BLaER1 (cell line): ENCODE data around the gene GRK5.

Experiments
- H3K27ac ChIP-seq: shearing (Covaris generic); formaldehyde crosslinking; 2 replicates; pipeline ENCODE4 v1.8.1; 2022
- H3K27me3 ChIP-seq: shearing (Covaris generic); formaldehyde crosslinking; 2 replicates; pipeline ENCODE4 v1.8.1; 2022
- H3K36me3 ChIP-seq: shearing (Covaris generic); formaldehyde crosslinking; 2 replicates; pipeline ENCODE4 v1.8.1; 2022
- H3K4me1 ChIP-seq: shearing (Covaris generic); formaldehyde crosslinking; 2 replicates; pipeline ENCODE4 v1.8.1; 2022
- H3K4me2 ChIP-seq: shearing (Covaris generic); formaldehyde crosslinking; 2 replicates; pipeline ENCODE4 v1.8.1; 2022
- H3K4me3 ChIP-seq: shearing (Covaris generic); formaldehyde crosslinking; 2 replicates; pipeline ENCODE4 v1.8.1; 2022
- H3K9ac ChIP-seq: shearing (Covaris generic); formaldehyde crosslinking; 2 replicates; pipeline ENCODE4 v1.8.1; 2022
- H3K9me3 ChIP-seq: shearing (Covaris generic); formaldehyde crosslinking; 2 replicates; pipeline ENCODE4 v1.8.1; 2022
- H4K20me1 ChIP-seq: shearing (Covaris generic); formaldehyde crosslinking; 2 replicates; pipeline ENCODE4 v1.8.1; 2022
- Cebpa-rat ChIP-seq: shearing (Covaris generic); IDR thresholded peaks from 2 replicates; pipeline ENCODE4 v1.8.1; 2022

GRK5 gene

DNA sequence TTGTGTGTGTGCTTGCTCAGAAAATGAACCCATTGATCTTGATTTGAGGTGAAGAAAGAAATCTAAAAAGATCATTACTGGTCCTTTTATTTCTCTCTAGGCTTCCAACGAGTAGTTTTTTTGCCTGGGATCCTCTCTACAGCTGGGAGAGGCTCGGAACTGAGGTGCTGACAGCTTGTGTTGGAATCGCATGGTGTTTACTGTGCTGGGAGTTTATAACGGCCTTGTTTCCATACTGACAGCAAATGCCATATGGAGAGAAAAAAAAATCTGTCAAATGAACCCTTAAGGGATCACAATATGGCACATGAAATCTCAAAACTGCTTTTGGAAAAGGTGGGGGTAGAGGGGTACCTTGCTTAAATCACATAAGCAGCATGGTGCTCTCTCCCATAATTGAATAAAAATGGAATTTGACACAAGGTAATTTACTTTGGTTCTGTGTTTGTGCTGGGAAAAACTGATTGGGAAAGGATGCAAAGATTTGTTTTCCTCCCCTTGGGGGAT, 170.1 kb downstream of the GRK5 start:
- peaks cover 31% of the 10 kb centered on the region for H3K4me1 ChIP-seq
- no peak overlapping the region for H3K4me2 ChIP-seq
- no peak for TF ChIP-seq Cebpa-rat
- no peak overlapping the region for H3K9ac ChIP-seq
- H3K36me3 ChIP-seq: no peaks in the 10 kb centered on the region
- no peaks in the 10 kb centered on the region for H3K9me3 ChIP-seq
- no peaks in the 10 kb centered on the region for H4K20me1 ChIP-seq
- H3K27ac ChIP-seq: no peak overlapping the region
- no peak overlapping the region for H3K4me3 ChIP-seq
- H3K27me3 ChIP-seq: no peaks in the 10 kb centered on the region

DNA sequence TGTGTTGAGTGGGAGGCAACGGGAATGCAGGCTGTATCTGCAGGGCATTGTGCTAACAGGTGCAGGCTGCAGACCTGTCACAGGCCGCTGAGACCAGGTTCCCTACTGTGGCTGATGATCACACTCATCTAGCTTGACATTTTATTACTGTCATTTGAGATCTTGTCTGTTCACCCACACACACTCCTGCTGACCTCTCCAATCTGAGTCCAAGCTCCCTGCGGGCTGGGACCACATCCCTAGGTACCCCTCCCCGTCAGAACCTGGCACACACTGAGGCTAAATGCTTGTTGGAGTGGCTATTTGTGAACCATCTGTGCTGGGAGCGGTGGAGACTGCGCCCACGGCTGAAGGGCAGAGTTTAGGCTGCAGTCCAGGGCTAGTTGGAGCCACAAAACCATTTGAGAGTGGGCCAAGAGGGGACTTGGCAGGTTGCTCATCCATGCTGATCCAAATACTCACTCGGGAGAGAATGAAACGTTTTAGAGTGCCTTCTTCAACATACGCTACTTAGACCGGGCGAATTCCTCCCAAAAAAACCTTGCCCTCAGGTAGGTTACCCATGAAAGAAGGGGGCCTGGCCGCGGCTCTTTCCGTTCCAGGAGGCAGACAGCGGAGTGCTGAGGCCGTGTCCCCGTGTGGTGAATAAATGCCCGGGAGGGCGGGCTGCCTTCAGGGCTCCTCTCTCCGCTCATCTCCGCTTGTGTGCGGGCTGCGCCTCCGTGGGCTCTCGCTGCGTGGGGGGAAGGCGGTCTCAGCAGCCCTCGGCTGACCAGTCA, 170.8 kb downstream of the GRK5 start:
- H3K9me3 ChIP-seq: no peaks in the 10 kb centered on the region
- no peaks in the 10 kb centered on the region for H4K20me1 ChIP-seq
- no peaks in the 10 kb centered on the region for H3K36me3 ChIP-seq
- H3K4me1 ChIP-seq: peaks cover 31% of the 10 kb centered on the region
- H3K4me2 ChIP-seq: no peak overlapping the region
- no peak overlapping the region for H3K9ac ChIP-seq
- TF ChIP-seq Cebpa-rat: no peak
- H3K4me3 ChIP-seq: no peak overlapping the region
- no peaks in the 10 kb centered on the region for H3K27me3 ChIP-seq
- no peak overlapping the region for H3K27ac ChIP-seq

DNA sequence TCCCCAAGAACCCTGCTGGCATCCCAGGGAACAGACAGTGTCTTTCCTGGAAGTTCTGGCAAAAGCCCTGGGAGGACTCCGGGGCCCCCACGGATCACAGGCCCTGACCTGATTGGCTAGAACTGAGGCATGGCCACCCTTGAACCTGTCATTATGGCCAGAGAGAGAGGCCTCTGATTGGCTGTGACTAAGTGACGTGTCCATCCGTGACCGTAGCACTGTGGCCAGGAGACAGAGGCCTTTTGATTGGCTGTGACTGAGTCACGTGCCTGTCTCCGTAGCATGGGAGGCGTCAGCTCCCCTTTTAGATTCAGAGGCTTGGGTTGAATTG, 171.3 kb downstream of the GRK5 start:
- H3K4me3 ChIP-seq: no peak overlapping the region
- H3K4me2 ChIP-seq: no peak overlapping the region
- H3K9ac ChIP-seq: no peak overlapping the region
- peaks cover 31% of the 10 kb centered on the region for H3K4me1 ChIP-seq
- H3K27ac ChIP-seq: no peak overlapping the region
- no peaks in the 10 kb centered on the region for H3K27me3 ChIP-seq
- TF ChIP-seq Cebpa-rat: no peak
- no peaks in the 10 kb centered on the region for H4K20me1 ChIP-seq
- no peaks in the 10 kb centered on the region for H3K9me3 ChIP-seq
- H3K36me3 ChIP-seq: no peaks in the 10 kb centered on the region

DNA sequence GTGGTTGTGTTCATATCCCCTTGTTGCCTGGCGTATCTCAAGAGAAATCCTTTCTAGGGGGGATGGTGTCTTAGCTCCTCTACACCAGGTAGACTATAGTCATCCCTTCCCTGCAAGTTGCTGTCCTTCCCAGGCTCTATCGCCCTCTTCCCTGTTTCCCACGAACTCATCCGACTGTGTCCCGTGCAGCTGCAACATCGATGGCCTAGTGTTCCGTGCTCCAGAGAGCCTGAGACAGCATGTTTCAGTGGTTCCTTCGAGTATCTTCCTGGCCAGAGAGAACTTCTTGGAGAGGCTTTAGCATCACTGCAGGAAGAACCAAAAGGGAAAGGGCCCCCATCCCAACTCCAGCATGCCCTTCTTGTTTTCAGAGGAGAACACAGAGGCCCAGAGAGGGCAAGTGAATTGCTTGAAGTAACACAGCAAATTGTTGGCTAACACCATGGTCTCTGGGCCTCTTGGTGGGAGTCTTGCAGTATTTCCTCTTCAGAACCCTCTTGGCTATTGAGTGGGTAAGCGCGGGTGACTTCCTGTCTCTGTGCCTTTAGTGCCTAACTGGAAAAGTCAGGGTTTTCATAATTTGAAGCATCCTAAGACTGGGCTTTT, 172.2 kb downstream of the GRK5 start:
- Histone ChIP-seq H3K4me2 (no peak overlapping the region), H3K9me3 (no peaks in the 10 kb centered on the region), H3K4me3 (no peak overlapping the region), H3K4me1 (peaks cover 33% of the 10 kb centered on the region), H3K9ac (no peak overlapping the region), H3K36me3 (no peaks in the 10 kb centered on the region), H3K27me3 (no peaks in the 10 kb centered on the region), H3K27ac (no peak overlapping the region), H4K20me1 (no peaks in the 10 kb centered on the region)
- TF ChIP-seq Cebpa-rat: no peak

DNA sequence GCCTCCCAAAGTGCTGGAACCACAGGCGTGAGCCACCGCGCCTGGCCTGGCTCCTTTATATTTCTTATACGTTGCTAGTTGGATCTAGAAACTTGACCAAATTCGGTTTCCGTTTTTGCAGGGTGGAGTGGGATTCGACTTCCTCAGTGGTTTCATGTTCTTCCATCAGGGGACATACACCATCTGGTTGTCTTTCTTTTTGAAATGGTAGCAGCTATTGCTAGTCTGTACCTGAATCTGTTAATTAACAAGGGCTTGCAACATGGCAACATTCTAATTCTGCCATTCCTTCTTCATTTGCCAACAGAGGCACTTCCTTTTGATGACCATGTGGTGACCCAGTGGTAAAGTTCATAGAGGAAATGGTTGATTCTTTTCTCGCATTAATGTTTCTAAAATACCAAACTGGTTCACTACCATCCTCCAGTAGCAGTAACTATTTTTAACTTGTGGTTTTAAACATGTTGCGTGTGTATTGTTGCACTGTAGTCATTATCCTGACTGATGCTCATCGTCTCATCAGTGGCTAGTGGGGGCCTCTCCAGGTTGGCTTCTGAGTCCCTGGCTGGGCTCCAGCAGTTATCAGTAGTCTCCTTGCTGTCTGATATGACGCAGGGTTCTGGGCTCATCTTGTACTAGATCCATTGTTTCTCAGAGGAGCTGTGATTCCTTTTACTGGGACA, 175.9 kb downstream of the GRK5 start:
- H3K9ac ChIP-seq: 0 out of 2 replicates have a peak overlapping the region, but pooled peaks have one; percentile 0
- H3K4me2 ChIP-seq: peak overlapping the region; percentile 76
- TF ChIP-seq Cebpa-rat: no peak
- H4K20me1 ChIP-seq: no peaks in the 10 kb centered on the region
- peak overlapping the region; percentile 71 for H3K27ac ChIP-seq
- H3K27me3 ChIP-seq: no peaks in the 10 kb centered on the region
- H3K4me1 ChIP-seq: peaks cover 37% of the 10 kb centered on the region
- H3K4me3 ChIP-seq: no peak overlapping the region; the same call in 1 of the 2 replicates
- H3K36me3 ChIP-seq: no peaks in the 10 kb centered on the region
- H3K9me3 ChIP-seq: no peaks in the 10 kb centered on the region

DNA sequence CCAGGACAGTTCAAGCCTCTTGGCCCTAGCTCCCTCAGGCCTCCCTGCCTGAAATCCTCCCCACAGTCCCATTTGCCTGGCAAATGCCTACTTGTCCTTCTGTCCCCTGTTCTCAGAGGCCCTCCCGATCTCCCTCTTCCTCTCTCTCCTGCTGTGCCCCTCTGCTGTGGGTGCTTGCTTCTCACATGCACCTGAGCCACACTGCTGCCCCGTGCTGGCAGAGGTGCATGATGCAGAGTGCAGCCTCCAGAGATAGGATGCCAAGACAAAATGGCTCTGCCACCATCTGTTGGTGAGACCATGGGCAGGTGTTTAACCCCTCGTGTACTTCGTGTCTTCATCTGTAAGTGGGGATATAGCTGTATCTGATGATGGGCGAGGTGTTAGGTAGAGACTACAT, 176.8 kb downstream of the GRK5 start:
- H3K27me3 ChIP-seq: no peaks in the 10 kb centered on the region
- no peak overlapping the region for H3K4me3 ChIP-seq
- H3K9ac ChIP-seq: no peak overlapping the region
- no peaks in the 10 kb centered on the region for H4K20me1 ChIP-seq
- H3K36me3 ChIP-seq: no peaks in the 10 kb centered on the region
- peaks cover 37% of the 10 kb centered on the region for H3K4me1 ChIP-seq
- H3K27ac ChIP-seq: peak overlapping the region; percentile 71
- peak overlapping the region; percentile 76 for H3K4me2 ChIP-seq
- TF ChIP-seq Cebpa-rat: no peak
- no peaks in the 10 kb centered on the region for H3K9me3 ChIP-seq

DNA sequence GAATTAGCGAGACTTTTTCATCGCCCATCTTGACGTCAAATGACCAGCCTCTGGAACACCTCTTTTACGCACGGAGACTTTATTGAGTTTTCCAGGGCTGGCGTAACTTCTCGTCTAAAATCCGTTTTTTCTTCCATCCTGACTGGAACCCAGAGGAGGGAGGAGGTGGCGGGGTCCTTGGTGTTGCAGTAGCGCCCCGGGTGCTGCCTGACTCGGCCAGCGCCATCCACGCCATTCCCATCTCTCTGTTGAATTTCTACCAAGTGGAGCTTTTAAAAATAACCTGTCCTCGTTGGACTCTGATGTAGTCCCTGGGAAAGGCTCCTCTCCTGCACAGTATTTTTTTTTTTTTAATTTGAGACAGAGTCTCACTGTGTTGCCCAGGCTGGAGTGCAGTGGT, 179.3 kb downstream of the GRK5 start:
- H3K27me3 ChIP-seq: no peaks in the 10 kb centered on the region
- no peak overlapping the region for H3K27ac ChIP-seq
- peaks cover 41% of the 10 kb centered on the region for H3K4me1 ChIP-seq
- TF ChIP-seq Cebpa-rat: no peak
- no peaks in the 10 kb centered on the region for H4K20me1 ChIP-seq
- H3K36me3 ChIP-seq: no peaks in the 10 kb centered on the region
- no peak overlapping the region for H3K9ac ChIP-seq
- no peaks in the 10 kb centered on the region for H3K9me3 ChIP-seq
- H3K4me2 ChIP-seq: no peak overlapping the region
- H3K4me3 ChIP-seq: no peak overlapping the region

DNA sequence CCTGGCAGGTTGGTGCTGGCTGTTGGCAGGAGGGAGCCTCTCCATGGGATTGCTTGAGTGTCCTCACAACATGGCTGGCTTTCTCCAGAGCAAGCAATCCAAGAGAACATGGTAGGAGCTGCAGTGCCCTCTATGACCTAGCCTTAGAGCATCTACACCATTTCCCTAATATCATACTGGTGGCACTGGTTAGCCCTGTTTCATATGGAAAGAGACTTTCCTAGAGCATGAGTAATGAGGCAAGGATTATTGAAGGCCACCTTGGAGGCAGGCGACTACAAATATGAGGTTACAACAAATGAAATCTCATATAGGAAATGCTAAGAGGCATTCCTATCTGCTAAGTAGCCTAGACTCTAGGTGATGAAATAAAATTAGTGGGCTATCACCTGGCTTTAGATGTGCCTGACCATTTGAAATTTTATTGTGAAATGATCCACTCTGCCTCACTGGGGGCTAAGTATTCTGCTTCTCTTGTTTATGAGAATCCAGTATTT, 181.5 kb downstream of the GRK5 start:
- no peaks in the 10 kb centered on the region for H3K9me3 ChIP-seq
- no peak for TF ChIP-seq Cebpa-rat

DNA sequence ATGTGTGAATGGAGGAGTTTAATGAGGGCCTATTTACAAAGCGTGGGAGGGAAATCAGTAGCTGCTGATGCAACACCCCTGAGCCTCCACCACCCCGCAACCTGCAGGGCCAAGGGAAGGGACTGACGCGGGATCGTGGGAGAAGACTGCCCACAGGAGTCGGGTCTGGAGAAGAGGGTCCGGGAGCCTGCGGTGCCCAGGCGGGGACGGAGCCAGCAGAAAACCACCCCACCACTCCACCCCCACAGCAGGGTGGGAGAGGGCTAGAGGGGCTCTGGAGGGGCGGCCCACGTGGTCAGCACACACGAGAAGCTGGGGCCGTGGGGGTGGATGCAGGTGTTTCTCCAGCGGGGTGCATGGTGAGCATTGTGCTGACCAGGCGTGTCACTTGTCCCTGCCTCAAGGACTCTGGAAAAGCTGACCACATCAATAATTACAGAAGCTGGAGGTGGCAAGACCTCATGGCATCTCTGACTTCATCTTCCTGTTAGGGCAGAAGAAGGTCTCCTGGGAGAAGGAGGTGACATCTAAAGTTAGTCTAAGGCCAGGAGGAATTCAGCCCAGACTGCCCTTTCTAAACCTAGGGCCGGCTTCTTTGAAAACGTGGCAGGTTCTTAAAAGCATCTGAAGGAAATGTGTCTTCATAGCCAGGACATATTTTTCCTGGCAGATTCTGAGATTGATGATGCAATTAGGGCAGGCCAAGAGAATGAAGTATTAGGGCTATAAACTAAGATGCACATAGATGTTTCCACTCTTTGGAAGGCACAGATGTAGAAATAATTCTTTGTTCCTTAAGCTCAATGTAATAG, 184.3 kb downstream of the GRK5 start:
- Histone ChIP-seq H3K4me1 (peaks cover 38% of the 10 kb centered on the region), H3K9ac (no peak overlapping the region), H3K27me3 (no peaks in the 10 kb centered on the region; the same call in 1 of the 2 replicates), H3K36me3 (no peaks in the 10 kb centered on the region), H3K4me2 (peak overlapping the region; percentile 61), H3K27ac (peak overlapping the region; percentile 37), H4K20me1 (no peaks in the 10 kb centered on the region), H3K4me3 (no peak overlapping the region), H3K9me3 (no peaks in the 10 kb centered on the region)
- TF ChIP-seq Cebpa-rat: 0 out of 2 replicates have a peak, but pooled peaks have one; percentile 20

More for the DNA sequence above, 181.5 kb downstream of the GRK5 start:
- Histone ChIP-seq H3K36me3 (no peaks in the 10 kb centered on the region), H4K20me1 (no peaks in the 10 kb centered on the region), H3K27ac (no peak overlapping the region), H3K9ac (no peak overlapping the region), H3K4me1 (peaks cover 28% of the 10 kb centered on the region), H3K4me3 (no peak overlapping the region), H3K27me3 (no peaks in the 10 kb centered on the region), H3K4me2 (no peak overlapping the region)
